Medulla oblongata (tissue), 1 donor: Measurements from ENCODE around the gene ASPG.

Experiments
- DNase-seq: peaks from one replicate; pipeline ENCODE4 v3.0.0-alpha.2; 2015; ENCODE audit errors: extremely low spot score

ASPG gene

GRCh38 chr14:104105071-104105821 lies 19.7 kb downstream of the ASPG start:
- no peak for DNase-seq

GRCh38 chr14:104105822-104106470 lies 20.4 kb downstream of the ASPG start:
- DNase-seq: no peak

GRCh38 chr14:104106471-104106991 lies 21.0 kb downstream of the ASPG start:
- DNase-seq: no peak

GRCh38 chr14:104107101-104107581 lies 21.6 kb downstream of the ASPG start:
- DNase-seq: no peak

DNA sequence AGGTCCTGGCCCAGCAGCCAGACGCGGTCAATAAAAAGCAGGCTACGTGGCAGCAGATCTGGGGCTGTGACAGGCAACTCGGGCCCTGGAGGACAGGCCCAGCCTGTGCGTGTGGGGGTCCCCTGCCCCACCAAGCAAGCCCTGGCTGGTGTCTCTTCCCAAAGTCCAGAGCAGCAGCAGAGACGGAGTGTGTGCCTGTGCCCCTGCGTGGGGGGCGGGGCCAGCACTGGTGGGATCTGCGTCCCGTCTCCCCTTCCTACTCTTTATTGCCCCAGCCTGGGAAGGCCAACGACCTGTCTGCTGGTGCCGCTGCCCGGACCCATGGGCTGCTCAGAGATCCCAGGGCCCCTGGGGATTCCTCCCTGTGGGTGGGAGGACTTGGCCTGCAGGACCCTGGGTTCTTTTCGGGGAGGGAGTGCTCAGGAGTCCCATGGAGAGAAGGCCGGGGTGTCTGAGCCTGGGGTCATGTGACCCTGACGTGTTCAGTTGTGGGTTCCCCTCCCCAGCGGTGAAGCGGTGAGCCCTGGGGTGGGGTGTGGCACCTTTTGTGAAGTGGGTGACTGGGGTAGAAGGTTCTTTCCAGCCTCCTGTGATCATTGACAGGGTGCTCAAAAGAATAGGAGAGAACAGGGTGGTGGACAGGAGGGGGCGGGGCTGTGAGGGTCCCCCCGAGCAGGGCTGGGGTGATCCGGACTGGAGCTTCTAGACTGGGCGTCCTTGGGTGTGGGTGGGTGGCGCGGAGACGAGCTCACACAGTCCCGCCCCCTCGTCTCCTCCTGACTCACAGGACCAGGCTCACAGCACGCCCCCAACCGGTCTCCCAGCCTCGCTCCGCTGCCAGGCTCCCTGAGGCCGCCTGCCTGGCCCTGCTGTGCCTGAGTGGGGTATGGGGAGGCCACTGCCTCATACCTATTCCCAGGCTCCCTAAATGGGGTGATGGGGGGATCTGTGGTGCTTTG lies 22.4 kb downstream of the ASPG start:
- DNase-seq: no peak

DNA sequence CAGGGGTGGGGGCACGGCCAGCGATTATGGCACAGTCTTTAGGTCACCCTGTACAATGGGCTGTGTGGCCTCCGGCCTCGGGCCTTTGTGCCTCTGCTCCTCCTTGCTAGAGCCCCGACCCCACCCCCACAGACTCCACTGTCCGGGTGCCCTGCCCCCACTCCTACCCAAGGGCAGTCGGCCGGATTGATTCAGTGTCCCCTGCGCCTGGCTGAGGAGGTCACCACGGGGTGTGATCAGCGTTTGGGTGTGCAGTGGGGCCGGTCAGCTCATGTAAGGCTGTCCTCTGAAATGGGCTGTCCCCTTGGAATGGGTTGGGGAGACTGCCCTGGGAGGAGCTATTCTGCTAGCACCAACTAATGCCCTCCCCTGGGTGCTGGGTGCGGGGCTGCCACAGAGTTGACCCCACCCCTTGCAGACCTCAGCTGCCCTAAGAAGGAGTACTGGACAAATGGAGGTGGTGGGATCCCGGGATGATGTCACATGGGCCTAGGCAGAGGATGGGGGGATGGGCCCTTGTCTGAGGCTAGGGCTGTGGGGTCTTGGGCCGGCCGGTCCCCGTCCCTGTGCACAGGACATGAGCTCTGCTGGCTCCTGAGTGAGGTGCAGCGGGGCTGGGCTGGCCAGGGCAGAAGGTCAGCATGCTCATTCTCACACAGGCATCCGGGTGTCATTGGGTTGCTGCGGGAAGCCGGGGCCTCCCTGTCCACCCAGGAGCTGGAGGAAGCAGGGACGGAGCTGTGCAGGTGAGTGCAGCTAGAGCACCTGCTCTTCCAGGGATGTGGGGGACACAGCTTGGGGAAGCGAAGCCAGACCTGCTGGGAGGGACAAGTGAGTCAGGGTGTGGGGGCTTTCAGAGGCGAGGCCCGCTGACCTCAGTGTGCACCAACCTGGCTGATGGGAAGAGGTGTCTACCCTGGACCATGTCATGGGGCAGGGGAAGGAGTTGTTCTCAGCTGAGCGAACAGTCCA lies 23.4 kb downstream of the ASPG start:
- no peak for DNase-seq

DNA sequence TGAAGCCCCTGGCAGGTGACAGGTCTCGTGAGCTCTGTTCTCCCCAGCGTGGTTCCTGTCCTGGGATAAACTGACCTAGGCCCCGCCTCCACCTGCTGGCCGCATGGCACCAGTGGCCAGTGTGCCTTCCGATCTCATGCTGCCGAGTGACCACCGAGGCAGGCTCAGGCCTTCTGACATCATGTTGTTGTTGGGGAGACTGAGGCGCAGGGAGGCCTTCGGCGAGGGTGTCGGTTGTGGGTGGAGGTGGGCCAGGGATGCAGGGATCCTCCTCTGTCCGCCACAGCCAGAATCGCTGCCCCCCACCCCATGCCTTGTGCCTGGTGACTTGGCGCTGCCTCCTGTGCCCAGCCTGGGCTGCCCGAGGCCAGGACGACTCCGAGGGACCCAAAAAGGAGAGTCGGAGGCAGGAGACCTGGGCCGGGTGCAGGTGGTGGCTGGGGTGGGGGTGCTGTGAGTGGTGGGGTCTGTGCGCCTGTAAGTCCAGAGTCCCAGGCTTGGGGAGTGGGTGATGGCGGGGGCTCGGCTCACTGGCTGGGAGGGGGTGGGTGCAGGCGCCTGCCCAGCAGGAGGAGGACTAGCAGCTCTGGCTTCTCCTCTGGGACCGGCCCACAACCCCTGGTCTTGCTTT lies 24.3 kb downstream of the ASPG start:
- DNase-seq: no peak

- no peak for DNase-seq
Measured at GRCh38 chr14:104110491-104111209, 25.1 kb downstream of the ASPG start.

GRCh38 chr14:104111301-104112112 lies 26.0 kb downstream of the ASPG start:
- DNase-seq: no peak

- DNase-seq: no peak
Measured at GRCh38 chr14:104112113-104112505, 26.6 kb downstream of the ASPG start.

GRCh38 chr14:104112609-104113571 lies 27.4 kb downstream of the ASPG start:
- no peak for DNase-seq

DNA sequence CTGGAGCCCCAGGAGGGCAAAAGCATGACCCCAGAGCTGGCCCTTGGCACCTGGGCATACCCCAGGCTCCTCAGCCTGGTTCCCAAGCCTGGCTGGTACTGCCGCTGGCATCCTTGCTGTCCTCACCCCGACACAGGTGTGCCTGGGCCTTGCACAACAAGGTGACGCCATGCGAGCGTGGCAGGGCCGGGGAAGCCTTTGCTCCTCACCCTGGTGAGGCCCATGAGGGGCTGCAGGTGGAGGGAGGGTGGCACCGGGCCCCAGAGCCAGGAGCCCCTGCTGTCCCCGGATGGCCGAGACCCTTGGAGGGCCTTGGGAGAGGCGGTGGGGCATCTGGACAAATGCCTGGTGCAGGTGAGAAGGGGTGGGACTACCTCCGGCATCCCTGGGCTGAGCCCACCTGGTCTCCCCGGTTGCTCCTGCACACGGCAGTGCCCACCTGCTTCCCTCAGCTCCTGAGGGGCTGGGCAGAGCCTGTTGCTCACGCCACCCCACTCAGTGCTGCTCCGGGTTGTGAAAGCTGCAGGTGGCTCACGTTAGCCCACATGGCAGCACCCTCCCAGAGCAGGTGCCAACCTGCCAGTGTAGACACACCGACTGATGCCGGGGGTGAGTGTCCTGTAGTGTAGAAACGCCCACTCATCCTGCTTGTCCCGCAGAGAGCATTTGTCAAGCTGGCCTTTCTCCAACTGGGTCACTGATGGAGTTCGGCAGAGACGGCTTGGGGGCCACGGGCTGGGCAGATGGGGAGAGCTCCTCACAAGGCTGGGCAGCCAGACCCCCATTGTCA lies 28.3 kb downstream of the ASPG start:
- no peak for DNase-seq

GRCh38 chr14:104114421-104115130 lies 29.1 kb downstream of the ASPG start:
- DNase-seq: no peak

GRCh38 chr14:104115131-104115600 lies 29.7 kb downstream of the ASPG start:
- no peak for DNase-seq

DNA sequence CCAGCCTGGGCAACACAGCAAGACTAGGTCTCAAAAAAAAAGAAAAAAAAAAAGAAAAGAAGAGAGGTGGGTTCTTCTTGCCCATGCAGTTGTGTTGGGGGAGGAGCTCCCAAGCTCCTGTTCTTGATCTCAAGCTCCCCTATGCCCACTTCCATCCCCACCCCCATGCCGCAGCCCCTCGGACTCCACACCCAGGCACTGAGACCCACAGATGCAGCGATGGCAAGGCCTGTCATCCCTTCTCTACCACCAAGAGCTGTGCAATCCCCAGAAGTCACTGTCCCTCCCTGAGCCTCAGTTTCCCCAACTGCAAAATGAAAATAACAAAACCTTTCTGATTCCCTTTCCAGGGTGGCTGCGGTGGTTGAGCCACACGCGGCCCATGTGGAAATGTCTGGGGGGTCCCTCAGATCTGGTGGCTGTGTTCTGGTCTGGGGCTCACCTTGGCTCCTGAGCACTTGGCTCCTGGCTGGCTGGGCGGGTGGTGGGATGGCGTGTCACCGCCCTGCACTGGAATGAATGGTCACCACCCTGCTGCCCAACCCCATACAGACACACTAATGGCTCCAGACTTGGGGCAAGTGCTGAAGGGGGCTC lies 30.3 kb downstream of the ASPG start:
- no peak for DNase-seq
